HS-5 (cell line): Measurements from ENCODE around the gene MEF2D.

Experiments
- DNase-seq: peaks from one replicate; pipeline ENCODE4 v3.0.0-alpha.2; 2012; ENCODE audit warnings: low read depth

Gene MEF2D

GRCh38 chr1:156499842-156500542 lies 583 bp downstream of the MEF2D start:
- no peak for DNase-seq

- no peak for DNase-seq
Measured at GRCh38 chr1:156499194-156499841, 1.3 kb downstream of the MEF2D start.

- no peak for DNase-seq
Measured at GRCh38 chr1:156498432-156499193, 2.0 kb downstream of the MEF2D start.

- DNase-seq: no peak
Measured at GRCh38 chr1:156497743-156498431, 2.7 kb downstream of the MEF2D start.

GRCh38 chr1:156497078-156497742 lies 3.4 kb downstream of the MEF2D start:
- no peak for DNase-seq

- no peak for DNase-seq
Measured at GRCh38 chr1:156496211-156496761, 4.3 kb downstream of the MEF2D start.

GRCh38 chr1:156495401-156496140 lies 5.0 kb downstream of the MEF2D start:
- no peak for DNase-seq

- no peak for DNase-seq
Measured at GRCh38 chr1:156494309-156494895, 6.2 kb downstream of the MEF2D start.

GRCh38 chr1:156493742-156494141 lies 6.8 kb downstream of the MEF2D start:
- DNase-seq: no peak

- no peak for DNase-seq
Measured at GRCh38 chr1:156493154-156493631, 7.4 kb downstream of the MEF2D start.

- DNase-seq: no peak
Measured at GRCh38 chr1:156492591-156493080, 7.9 kb downstream of the MEF2D start.

GRCh38 chr1:156492013-156492590 lies 8.5 kb downstream of the MEF2D start:
- no peak for DNase-seq

GRCh38 chr1:156491151-156491949 lies 9.2 kb downstream of the MEF2D start:
- no peak for DNase-seq

GRCh38 chr1:156490401-156491032 lies 10.1 kb downstream of the MEF2D start:
- DNase-seq: no peak

GRCh38 chr1:156489935-156490293 lies 10.7 kb downstream of the MEF2D start:
- no peak for DNase-seq

GRCh38 chr1:156489166-156489934 lies 11.2 kb downstream of the MEF2D start:
- no peak for DNase-seq

- DNase-seq: no peak
Measured at GRCh38 chr1:156488566-156489165, 11.9 kb downstream of the MEF2D start.
